Measurements from ENCODE around the gene ARMC3. TPM values are rescaled to one million over a fixed set of nuclear protein-coding genes. Genes with fewer than 3 reads are reported as not detected.

The ARMC3 gene
- total RNA-seq, 1 experiment from 2014 or later = 0.28 TPM

DNA sequence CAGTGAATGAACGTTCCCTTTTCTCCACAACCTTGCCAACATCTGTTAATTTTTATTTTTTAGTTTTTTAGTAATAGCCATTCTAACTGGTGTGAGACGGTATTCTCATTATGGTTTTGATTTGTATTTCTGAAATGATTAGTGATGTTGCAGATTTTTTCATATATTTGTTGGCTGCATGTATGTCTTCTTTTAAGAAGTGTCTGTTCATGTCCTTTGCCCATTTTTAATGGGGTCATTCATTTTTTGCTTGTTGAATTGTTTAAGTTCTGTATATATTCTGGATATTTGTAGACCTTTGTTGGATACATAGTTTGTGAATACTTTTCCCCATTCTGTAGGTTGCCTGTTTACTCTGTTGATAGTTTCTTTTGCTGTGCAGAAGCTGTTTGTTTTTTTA lies 93.6 kb downstream of the ARMC3 start (continued):
- TF ChIP-seq HMGXB4 (CRISPR knock-in tag; IDR thresholded peaks at IDR 0.05) (no peak), GTF2I (CRISPR knock-in tag; conservative IDR thresholded peaks at IDR 0.05) (no peak)
- TF ChIP-seq, protein P1, sequence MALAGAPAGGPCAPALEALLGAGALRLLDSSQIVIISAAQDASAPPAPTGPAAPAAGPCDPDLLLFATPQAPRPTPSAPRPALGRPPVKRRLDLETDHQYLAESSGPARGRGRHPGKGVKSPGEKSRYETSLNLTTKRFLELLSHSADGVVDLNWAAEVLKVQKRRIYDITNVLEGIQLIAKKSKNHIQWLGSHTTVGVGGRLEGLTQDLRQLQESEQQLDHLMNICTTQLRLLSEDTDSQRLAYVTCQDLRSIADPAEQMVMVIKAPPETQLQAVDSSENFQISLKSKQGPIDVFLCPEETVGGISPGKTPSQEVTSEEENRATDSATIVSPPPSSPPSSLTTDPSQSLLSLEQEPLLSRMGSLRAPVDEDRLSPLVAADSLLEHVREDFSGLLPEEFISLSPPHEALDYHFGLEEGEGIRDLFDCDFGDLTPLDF (CRISPR knock-in tag; IDR thresholded peaks at IDR 0.05) = no peak
- TF ChIP-seq, protein P2, sequence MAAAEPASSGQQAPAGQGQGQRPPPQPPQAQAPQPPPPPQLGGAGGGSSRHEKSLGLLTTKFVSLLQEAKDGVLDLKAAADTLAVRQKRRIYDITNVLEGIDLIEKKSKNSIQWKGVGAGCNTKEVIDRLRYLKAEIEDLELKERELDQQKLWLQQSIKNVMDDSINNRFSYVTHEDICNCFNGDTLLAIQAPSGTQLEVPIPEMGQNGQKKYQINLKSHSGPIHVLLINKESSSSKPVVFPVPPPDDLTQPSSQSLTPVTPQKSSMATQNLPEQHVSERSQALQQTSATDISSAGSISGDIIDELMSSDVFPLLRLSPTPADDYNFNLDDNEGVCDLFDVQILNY (CRISPR knock-in tag; IDR thresholded peaks at IDR 0.05) = no peak

DNA sequence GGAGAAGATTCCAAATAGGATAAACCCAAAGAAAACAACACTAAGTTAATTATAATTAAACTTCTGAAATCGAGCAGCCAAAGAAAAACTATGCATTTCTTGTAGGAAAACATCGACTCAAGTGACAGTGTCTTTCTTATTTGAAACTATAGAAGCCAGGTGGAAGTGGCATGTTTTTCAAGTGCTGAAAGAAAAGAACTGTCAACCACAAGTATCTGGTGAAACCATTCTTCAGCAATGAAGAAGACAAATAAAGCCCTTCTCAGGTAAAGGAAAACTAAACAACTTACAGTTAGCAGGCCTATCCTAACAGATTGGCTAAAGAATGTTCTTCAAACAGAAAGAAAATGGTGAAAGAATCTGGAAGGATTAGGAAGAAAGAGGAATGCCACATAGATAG lies 96.1 kb downstream of the ARMC3 start:
- no peak overlapping the region for H3K27ac Mint-ChIP-seq
- no peaks in the 10 kb centered on the region for H3K4me1 Mint-ChIP-seq
- ChIA-PET POLR2A (no interaction called here), CTCF (no interaction called here)
- TF ChIP-seq TEAD4 (CRISPR knock-in tag; IDR thresholded peaks at IDR 0.05) (no peak), ZNF138 (CRISPR knock-in tag; conservative IDR thresholded peaks at IDR 0.05) (no peak), ESRRA (CRISPR knock-in tag; IDR thresholded peaks at IDR 0.05; ENCODE audit: borderline replicate concordance) (no peak), MXD4 (CRISPR knock-in tag; IDR thresholded peaks at IDR 0.05; ENCODE audit: borderline replicate concordance) (no peak), ERG (CRISPR knock-in tag; IDR thresholded peaks at IDR 0.05) (no peak), ZNF317 (CRISPR knock-in tag; IDR thresholded peaks at IDR 0.05; ENCODE audit: borderline replicate concordance, low read depth) (no peak), ZBTB21 (CRISPR knock-in tag; IDR thresholded peaks at IDR 0.05; ENCODE audit: borderline replicate concordance) (no peak), OVOL2 (CRISPR knock-in tag; IDR thresholded peaks at IDR 0.05; ENCODE audit: borderline replicate concordance) (no peak), ETV6 (CRISPR knock-in tag; IDR thresholded peaks at IDR 0.05) (no peak), NR3C1 (CRISPR knock-in tag; conservative IDR thresholded peaks at IDR 0.05; ENCODE audit: low read depth) (no peak), JUN (CRISPR knock-in tag; IDR thresholded peaks at IDR 0.05) (no peak), ZNF671 (CRISPR knock-in tag; IDR thresholded peaks at IDR 0.05) (no peak), MYBL2 (CRISPR knock-in tag; IDR thresholded peaks at IDR 0.05) (no peak), HMGXB4 (CRISPR knock-in tag; IDR thresholded peaks at IDR 0.05) (no peak), NR1H2 (CRISPR knock-in tag; IDR thresholded peaks at IDR 0.05) (no peak), SOX15 (CRISPR knock-in tag; IDR thresholded peaks at IDR 0.05) (no peak)
- TF ChIP-seq, protein P3, sequence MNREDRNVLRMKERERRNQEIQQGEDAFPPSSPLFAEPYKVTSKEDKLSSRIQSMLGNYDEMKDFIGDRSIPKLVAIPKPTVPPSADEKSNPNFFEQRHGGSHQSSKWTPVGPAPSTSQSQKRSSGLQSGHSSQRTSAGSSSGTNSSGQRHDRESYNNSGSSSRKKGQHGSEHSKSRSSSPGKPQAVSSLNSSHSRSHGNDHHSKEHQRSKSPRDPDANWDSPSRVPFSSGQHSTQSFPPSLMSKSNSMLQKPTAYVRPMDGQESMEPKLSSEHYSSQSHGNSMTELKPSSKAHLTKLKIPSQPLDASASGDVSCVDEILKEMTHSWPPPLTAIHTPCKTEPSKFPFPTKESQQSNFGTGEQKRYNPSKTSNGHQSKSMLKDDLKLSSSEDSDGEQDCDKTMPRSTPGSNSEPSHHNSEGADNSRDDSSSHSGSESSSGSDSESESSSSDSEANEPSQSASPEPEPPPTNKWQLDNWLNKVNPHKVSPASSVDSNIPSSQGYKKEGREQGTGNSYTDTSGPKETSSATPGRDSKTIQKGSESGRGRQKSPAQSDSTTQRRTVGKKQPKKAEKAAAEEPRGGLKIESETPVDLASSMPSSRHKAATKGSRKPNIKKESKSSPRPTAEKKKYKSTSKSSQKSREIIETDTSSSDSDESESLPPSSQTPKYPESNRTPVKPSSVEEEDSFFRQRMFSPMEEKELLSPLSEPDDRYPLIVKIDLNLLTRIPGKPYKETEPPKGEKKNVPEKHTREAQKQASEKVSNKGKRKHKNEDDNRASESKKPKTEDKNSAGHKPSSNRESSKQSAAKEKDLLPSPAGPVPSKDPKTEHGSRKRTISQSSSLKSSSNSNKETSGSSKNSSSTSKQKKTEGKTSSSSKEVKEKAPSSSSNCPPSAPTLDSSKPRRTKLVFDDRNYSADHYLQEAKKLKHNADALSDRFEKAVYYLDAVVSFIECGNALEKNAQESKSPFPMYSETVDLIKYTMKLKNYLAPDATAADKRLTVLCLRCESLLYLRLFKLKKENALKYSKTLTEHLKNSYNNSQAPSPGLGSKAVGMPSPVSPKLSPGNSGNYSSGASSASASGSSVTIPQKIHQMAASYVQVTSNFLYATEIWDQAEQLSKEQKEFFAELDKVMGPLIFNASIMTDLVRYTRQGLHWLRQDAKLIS (CRISPR knock-in tag; IDR thresholded peaks at IDR 0.05; ENCODE audit: borderline replicate concordance) = no peak
- TF ChIP-seq, protein P4, sequence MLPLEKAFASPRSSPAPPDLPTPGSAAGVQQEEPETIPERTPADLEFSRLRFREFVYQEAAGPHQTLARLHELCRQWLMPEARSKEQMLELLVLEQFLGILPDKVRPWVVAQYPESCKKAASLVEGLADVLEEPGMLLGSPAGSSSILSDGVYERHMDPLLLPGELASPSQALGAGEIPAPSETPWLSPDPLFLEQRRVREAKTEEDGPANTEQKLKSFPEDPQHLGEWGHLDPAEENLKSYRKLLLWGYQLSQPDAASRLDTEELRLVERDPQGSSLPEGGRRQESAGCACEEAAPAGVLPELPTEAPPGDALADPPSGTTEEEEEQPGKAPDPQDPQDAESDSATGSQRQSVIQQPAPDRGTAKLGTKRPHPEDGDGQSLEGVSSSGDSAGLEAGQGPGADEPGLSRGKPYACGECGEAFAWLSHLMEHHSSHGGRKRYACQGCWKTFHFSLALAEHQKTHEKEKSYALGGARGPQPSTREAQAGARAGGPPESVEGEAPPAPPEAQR (CRISPR knock-in tag; IDR thresholded peaks at IDR 0.05) = no peak
- TF ChIP-seq, protein P5, sequence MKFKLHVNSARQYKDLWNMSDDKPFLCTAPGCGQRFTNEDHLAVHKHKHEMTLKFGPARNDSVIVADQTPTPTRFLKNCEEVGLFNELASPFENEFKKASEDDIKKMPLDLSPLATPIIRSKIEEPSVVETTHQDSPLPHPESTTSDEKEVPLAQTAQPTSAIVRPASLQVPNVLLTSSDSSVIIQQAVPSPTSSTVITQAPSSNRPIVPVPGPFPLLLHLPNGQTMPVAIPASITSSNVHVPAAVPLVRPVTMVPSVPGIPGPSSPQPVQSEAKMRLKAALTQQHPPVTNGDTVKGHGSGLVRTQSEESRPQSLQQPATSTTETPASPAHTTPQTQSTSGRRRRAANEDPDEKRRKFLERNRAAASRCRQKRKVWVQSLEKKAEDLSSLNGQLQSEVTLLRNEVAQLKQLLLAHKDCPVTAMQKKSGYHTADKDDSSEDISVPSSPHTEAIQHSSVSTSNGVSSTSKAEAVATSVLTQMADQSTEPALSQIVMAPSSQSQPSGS (CRISPR knock-in tag; IDR thresholded peaks at IDR 0.05; ENCODE audit: borderline replicate concordance, low read depth) = no peak
- TF ChIP-seq, protein P6, sequence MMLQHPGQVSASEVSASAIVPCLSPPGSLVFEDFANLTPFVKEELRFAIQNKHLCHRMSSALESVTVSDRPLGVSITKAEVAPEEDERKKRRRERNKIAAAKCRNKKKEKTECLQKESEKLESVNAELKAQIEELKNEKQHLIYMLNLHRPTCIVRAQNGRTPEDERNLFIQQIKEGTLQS (CRISPR knock-in tag; conservative IDR thresholded peaks at IDR 0.05) = no peak
- H3K9me3 Mint-ChIP-seq = peaks cover 17% of the 10 kb centered on the region
- H3K27me3 Mint-ChIP-seq (ENCODE audit: low read depth) = no peaks in the 10 kb centered on the region
- no peak overlapping the region for H3K4me3 Mint-ChIP-seq
- no peak for ATAC-seq
- DNase-seq (ENCODE audit: low spot score) = no peak
- H3K36me3 Mint-ChIP-seq = peaks cover 4% of the 10 kb centered on the region; the same call in 1 of the 2 replicates
